Measurements from ENCODE around the gene TMEM208.

Gene TMEM208

DNA sequence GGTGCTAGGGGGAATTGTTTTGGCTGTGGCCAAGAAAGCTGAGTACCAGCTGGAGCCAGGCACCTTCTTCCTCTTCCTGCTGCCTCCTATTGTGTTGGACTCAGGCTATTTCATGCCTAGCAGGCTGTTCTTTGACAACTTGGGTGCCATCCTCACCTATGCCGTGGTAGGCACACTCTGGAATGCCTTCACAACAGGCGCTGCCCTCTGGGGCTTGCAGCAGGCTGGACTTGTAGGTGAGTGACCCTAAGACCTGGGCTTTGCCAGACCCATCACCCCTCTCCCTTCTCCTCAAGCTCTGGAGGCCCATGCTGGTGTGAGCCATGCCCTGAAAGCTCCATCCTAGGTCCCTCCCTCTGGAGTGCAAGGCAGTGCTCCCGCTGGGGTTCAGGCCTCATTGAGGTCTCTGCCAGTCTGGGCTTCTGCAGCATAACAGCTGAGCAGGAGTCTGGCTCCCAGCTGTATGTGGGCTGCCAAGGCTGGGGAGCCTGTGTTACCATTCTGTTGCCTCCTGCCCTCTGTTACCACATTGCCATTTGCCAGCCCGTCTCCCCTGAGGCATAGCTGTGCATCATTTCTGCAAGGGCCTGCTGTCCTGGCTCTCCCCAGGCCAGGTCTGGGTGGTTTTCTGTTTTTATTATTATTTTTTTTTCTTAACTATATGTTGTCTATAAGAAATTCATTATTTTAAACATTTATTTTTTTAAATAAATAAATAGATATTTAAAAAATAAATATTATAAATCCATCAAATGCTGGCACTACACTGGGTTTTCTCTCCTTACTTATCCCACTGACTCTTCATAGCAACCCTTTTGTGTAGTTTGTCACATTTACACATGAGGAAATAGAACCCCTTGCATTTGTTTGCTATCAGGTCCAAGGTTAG is 25.9 kb downstream of the TMEM208 start:
- no peak for DNase-seq (ENCODE audit: low read depth)

DNA sequence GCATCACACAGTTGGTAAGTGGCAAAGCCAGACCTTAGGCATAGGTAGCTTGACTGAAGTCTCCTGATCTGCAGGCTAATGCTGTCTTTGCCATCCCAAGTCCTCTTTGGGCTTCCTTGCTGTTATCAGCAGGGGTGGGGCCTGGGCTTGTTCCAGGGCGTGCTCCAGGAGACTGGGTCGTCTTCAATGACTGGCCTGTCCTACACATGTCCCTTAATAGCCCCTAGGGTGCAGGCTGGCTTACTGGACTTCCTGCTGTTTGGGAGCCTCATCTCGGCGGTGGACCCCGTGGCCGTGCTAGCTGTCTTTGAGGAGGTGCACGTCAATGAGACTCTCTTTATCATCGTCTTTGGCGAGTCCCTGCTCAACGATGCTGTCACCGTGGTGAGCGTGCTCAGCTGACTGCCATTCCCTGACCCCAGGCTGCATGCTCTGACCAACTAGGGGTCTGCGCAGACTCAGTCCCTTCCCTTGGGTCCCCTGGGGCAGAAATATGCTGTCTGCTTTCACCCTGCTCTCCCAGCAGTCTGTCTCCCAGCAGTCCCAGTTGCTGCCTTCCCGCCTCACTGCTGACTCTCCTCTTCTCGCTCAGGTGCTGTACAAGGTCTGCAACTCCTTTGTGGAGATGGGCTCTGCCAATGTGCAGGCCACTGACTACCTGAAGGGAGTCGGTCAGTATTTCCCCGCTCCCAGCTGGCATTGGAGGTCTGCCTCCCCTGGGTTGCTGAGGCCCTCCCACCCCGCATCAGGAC is 28.0 kb downstream of the TMEM208 start:
- no peak for DNase-seq (ENCODE audit: low read depth)

DNA sequence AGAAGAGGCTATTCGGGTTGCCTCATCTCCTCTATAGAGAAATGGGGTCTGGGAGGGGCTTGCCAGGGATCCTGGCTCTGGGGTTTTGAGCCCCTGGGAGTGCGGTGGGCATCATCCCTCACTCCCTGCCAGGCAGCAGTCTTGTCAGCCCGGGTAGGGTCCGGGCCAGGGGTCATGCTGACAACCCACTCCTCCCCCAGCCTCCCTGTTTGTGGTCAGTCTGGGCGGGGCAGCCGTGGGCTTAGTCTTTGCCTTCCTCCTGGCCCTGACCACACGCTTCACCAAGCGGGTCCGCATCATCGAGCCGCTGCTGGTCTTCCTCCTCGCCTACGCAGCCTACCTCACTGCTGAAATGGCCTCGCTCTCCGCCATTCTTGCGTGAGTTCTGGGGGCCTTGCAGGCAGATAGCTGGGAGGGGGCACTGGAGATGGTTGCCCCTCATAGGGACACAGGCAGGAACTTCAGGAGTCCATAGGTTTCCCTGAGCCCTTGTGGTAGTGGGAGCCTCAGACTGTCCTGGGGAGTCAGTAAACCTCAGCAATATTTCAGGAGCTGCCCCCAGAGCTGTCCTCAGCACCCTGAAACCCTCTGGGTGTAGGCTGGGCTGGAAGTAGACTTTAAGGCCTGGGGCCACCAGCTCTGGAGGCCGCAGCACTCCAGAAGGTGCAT is 28.8 kb downstream of the TMEM208 start:
- no peak for DNase-seq (ENCODE audit: low read depth)

DNA sequence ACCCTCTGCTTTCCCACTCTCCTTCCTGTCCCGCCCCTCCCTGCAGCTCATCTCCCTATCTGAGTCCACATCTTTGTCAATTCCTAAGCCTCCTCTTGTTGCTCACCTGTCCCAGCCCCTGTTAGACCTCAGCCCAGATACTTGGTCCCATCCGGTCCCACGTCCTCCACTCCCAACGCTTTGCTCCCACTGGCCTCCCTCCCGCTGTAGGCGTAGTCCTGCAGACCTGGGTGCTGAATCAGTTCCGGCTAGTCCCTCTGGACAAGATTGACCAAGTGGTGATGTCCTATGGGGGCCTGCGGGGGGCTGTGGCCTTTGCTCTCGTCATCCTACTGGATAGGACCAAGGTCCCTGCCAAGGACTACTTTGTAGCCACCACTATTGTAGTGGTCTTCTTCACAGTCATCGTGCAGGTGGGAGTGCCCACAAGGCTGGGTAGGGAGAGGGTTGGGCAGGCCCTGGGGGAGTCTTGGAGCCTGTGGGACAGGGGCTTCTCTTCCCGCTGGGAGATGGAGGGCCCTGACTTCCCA is 29.8 kb downstream of the TMEM208 start:
- DNase-seq (ENCODE audit: low read depth), result no peak

DNA sequence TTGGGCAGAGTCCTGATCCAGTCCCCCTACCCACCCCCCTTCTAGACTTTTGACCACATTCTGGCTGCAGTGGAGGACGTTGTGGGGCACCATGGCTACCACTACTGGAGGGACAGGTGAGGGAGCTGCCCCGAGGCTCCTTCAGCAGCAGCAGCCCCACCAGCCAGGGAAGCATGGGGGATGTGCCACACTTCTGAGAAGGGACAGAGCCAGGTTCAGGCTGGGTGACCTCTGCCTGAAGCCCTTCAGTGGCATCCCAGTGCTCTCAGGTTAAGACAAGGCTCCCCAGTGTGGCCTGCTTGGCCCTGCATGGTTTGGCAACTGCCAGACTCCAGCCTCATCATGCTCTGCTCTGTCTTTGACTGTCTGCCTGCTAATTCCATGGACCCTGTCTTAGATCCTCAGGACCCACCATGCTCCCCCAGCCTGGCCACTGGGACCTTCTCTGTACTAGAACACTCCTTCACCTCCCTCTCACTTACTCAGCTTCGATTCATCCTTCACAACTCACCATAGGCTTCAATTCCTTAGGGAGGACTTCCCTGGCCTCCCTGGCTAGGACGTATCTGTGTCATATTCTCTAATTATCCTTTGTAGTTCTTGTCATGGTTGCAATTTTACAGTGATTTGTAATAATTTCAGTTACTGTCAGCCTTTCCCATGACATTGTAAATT is 30.7 kb downstream of the TMEM208 start:
- DNase-seq (ENCODE audit: low read depth), result no peak

DNA sequence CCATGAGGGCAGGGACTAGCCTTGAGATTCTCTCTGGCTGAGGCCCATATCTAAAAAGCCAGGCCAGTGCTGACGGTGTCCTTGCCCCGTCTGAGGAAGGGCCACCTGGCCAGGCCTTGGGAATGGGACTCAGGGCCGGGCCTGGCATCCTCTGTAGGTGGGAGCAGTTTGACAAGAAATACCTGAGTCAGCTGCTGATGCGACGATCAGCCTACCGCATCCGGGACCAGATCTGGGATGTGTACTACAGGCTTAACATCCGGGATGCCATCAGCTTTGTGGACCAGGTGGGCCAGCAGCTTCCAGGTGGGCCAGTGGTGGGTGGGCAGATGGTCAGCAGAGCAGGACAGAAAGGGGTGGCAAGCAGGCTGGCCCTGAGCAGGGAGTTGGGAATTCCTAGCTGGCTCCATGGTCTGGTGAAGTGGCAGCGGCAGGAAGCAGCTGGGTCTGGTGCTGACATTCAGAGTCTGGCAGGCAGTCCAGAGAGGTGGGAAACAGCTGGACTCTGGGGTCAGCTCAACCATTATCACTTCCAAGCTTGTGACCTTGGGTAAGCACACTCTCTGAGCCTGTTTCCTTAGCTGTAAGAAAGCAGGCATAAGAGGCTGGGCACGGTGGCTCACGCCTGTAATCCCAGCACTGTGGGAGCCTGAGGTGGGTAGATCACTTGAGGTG is 31.4 kb downstream of the TMEM208 start:
- no peak for DNase-seq (ENCODE audit: low read depth)

DNA sequence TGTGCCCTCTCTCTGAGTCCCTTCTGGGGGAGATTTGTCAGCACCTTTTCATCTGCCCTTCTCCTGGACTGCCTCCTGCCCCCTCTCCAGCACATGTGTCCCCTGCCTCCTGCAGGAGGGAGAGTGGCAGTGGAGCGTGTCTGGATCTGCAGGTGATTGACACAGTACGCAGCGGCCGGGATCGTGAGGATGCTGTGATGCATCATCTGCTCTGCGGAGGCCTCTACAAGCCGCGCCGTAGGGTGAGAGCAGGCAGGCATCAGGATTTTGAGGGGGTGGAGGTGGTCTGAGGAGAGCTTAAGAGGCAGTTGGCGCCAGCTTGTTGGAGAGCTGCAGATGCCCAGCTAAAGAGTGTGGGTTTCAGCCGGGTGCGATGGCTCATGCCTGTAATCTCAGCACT is 32.8 kb downstream of the TMEM208 start:
- no peak for DNase-seq (ENCODE audit: low read depth)

DNA sequence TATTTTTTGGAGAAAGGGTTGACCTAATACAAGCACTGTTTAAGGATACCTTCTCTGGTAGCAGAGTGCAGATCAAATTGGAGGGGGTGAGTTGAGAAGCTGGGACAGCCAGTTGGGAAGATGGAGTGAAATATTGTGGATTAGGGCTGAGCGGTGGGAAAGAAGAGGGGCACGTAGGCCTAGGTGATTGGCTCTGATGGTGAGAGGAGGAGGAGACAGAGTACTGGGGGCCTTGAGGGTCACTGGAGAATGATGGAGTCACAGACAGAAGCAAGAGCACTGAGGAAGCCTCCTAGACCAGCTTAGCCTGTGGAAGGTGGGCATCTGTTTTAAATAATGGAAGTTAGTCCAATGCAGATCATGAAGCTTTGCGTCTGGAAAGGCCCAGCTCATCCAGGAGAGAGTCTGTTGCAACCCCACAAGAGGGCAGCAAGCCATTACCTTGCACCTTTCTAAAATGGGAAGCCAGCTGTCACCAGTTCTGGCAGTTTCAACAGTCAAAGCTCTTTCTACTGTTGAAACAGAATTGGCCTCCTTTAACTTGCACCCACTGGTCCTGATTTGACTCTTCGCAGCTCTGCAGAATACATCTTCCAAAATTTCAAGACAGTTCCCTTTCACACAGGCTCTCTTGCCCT is 33.6 kb downstream of the TMEM208 start:
- no peak for DNase-seq (ENCODE audit: low read depth)

DNA sequence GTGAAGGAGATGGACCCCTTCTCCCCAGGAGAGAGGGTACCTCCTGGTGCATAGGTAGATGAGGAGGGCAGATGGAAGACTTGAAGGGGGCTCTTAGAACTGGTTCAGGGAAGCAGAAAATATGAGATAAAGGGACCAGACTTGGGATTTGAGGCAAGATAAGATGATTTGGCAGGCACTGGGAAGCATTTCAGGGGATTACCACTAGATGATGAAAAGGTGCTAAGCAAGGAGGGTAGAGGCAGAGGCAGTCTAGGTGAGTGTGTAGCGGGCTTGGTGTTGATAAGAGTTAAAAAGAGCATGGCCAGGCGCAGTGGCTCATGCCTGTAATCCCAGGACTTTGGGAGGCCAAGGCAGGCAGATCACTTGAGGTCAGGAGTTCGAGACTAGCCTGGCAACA is 36.3 kb downstream of the TMEM208 start:
- DNase-seq (ENCODE audit: low read depth), result no peak

DNA sequence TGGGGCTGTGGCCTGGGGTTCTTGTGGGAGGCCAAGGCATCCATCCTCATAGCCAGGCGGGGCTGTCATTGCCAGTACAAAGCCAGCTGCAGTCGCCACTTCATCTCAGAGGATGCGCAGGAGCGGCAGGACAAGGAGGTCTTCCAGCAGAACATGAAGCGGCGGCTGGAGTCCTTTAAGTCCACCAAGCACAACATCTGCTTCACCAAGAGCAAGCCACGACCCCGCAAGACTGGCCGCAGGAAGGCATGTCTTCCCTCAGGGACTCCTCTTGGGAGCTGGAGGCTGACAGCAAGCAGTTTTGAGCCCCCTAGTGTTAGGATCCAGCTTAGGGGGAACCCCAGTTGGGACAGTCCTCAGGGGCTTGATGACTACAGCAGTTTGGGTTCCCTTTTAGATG is 37.3 kb downstream of the TMEM208 start:
- no peak for DNase-seq (ENCODE audit: low read depth)

DNA sequence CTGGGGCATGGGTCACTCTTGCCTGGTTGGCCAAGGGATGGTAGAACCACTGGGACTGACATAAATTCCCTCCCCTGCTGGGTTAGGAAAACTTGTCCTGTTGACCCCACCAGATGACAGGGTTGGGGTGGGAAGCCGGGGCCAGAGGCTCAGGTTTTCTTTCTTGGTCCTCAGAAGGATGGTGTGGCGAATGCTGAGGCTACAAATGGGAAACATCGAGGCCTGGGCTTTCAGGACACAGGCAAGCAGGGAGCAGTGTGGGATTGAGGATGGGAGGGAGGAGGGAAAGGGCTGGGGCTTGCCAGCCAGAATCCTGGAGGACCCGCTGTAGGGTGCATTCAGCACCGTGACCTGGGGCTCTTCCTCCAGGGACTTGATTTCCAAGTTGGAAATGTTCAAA is 37.9 kb downstream of the TMEM208 start:
- no peak for DNase-seq (ENCODE audit: low read depth)

DNA sequence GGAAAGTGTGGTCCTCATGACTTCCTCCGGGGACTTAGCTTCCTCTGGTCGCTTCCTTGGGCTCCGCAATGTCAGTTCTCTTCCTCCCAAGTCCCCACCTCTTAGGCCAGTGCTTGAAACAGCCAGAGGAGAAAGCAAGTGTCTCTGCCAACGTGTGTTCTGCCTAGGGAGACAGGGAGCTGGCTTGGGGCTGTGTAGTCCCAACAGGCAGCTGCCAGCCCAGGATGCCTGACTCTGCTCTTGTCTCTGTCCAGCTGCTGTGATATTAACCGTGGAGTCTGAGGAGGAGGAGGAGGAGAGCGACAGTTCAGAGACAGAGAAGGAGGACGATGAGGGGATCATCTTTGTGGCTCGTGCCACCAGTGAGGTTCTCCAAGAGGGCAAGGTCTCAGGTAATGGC is 38.9 kb downstream of the TMEM208 start:
- no peak for DNase-seq (ENCODE audit: low read depth)

DNA sequence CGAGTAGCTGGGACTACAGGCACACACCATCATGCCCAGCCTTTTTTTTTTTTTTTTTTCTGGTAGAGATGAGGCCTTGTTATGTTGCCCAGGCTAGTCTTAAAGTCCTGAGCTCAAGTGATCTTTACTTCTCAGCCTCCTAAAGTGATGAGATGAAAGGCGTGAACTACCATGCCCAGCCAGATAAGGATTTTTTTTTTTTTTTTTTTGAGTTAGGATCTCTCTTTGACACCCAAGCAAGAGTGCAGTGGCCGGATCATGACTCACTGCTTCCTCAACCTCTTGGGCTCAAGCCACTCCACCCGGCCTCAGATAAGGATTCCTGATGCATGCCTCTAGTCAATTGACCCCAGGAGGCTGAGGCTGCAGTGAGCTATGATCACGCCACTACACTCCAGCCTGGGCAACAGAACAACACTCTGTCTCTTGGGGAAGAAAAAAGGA is 41.2 kb downstream of the TMEM208 start:
- no peak for DNase-seq (ENCODE audit: low read depth)

DNA sequence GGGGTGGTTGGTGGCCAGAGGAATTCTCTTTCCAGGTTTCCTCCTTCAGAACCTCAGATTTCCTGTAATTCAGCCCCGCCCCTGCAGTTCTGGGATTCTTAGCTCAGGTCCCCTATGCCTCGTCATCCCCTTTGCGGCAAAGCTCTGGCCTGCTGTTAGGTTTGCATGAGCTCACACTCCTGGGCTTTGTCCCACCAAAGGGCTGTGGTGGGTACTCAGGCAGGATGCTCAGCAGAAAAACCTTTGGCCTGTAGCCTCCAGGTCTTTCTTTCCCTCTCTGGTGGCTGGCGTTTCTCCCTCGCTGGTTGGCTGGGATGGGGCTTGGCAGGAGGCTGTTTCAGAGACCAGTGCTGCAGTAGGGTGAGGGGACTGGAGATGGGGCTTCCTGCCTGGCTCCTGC is 42.8 kb downstream of the TMEM208 start:
- DNase-seq (ENCODE audit: low read depth), result no peak

DNA sequence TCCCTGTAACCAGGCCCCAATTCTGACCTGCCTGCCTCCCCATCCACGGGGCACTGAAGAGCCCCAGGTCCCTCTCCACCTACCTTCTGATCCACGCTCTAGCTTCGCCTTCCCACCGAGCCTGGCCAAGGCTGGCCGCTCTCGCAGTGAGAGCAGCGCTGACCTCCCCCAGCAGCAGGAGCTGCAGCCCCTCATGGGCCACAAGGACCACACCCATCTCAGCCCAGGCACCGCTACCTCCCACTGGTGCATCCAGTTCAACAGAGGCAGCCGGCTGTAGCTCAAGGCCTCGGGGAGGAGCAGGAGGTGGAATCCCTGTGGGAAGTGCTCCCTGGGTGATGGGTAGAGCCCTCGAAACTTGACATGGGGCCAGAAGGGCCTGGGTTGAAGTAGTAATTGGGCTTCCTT is 44.0 kb downstream of the TMEM208 start:
- no peak for DNase-seq (ENCODE audit: low read depth)

DNA sequence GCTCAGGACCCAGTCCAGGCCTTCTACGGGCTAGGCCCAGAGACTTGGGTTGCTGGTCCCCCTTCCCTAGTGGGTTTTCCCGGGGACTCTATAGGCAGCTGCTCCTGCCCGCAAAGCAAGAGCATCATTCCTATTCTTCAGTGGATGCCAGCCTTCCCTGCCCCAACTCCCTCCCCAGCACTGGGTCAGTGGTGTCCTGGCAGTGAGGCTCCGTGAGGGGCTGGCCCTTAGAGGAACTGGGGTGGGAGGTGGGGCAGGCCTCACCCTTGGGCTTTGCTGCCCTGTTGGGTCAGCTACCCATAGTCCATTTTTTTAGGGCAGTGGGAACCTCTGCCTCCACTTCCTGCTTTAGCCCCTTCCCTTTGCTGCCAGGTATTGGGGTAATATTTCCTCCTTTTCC is 44.5 kb downstream of the TMEM208 start:
- no peak for DNase-seq (ENCODE audit: low read depth)

DNA sequence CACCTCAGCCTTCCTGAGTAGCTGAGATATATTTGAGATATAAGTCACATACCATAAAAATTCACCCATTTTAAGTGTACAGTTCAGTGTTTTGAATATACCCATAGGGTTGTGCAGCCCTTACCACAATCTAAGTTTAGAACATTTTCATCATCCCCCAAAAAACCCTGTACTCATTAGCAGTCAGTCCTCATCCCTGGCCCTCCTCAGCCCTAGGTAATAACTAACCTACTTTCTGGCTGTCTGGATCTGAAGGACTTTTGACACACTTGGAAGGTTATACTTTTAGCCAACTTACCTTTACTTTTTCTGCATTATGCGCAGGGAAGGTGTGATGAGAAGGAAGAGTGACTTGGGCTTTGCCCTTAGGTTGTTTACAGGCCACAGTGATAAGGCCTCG is 48.4 kb downstream of the TMEM208 start:
- DNase-seq (ENCODE audit: low read depth), result no peak

DNA sequence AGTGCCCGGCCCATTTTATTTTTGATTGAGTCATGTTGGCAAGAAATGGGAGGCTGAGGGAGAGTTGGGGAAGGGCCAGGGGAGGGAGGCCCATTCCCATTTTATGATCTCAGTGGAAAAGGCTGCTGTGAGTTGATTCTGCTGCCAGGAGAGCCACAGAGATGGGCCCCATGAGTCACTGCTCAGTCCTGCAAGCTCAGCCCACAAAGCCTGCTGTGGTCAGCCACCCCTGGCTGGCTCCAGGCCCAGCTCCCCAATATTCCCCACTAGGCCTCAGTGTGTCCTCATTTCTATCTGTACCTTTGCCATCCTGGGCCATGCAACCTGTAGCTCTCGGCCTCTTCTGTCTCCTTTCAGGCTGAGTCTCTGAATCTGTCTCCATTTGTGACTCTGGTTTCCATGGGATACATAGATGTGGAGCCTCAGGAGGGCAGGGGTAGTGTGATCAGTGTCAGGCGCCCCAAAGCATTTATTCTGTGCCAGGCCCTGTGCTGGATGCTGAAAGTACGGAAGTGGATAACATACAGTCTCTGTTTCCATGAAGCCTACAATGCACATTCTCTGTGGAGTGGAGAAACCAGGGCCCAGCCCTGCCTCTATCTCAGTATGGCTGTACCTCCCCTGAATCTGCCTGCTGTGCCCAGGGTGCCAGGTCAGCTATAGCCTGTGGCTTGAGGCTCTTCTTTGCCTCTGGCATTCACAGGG is 50.5 kb downstream of the TMEM208 start:
- no peak for DNase-seq (ENCODE audit: low read depth)

DNA sequence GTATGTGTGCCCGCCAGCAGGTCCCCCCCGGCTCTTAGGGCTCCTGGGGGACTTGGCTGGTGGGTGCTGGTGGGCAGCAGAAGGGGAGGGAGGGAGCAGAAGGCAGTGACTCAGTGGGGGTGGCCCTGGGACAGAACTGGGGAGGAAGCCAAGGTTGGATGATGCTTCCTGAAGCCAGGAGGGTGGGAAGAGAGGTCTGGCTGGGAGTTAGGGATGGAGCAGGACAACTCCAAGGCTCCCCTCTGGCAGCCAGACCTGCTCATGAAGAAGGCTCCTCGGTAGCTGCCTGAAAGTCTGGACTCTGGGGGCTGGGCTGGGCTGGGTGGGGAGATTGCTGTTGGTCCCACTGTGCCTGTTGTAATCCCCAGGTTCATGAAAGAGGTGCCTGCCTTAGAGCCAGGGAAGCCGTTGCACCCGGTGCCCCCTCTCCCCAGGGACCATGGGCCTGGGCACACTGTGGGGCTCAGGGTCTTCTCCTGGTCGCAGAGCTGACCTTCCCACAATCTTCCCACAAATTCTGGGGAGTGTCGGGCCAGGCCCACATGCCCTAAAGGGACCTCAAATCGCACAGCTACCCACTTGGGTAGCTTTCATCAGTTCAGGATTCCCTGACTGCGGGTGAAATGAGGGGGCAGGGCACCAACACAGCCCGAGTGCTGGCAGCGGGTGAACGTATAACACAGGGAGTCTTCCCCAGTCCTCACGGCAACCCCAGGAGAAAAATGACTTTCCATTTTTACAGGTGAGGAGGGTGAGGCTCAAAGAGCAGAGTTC is 51.3 kb downstream of the TMEM208 start:
- no peak for DNase-seq (ENCODE audit: low read depth)
